NCI-H748 (cell line): ENCODE results near the gene KCNMA1.
"Not testable (repeated sequence)": the region's sequence is repeated elsewhere in the genome, so short reads cannot be mapped to it uniquely, and the experiment has no call there.

Experiments used
- DNase-seq: peaks from one replicate; lab custom pipeline; 2025; ENCODE audit not compliant: unreplicated experiment; lab: John Stamatoyannopoulos, UW

KCNMA1 gene

GRCh38 chr10:77350711-77351119, 286.9 kb downstream of the KCNMA1 start:
- DNase-seq: no peak

- no peak for DNase-seq
Observed at GRCh38 chr10:77350134-77350533, 287.5 kb downstream of the KCNMA1 start.

DNA sequence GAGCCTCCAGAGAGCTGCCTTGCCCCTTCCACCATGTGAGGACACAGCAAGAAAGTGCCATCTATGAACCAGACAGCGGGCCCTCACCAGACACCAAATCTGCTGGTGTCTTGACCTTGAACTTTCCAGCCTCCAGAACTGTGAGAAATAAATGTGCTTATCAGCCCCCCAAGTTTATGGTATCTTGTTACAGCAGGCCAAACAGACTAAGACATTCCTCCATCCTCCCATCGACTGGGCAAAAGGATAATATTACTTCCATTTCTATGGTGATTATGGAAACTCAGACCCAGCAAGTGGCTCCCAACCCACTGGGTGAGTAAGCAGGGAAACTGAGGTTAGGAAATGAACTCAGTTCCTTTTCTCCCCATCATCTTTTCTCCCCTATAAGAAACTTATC, 288.4 kb downstream of the KCNMA1 start:
- no peak for DNase-seq

DNA sequence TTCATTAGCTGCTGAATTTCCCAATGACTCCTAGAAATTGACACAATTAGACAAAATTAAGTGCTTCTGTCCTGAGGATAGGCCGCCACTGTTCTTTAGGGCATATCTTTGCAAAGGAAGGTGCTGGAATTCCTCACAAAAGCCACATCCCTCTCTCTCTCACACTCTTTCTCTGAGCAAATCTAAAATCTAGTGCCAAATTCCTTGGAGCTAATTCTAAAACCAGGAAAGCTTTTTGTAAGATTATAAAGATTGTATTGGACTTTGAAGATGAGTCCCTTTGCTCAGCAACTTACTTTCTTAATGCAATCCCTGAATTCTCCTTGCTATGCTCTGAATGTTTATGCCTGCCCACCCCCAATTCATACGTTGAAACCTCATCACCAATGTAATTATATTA, 288.9 kb downstream of the KCNMA1 start:
- DNase-seq: no peak

DNA sequence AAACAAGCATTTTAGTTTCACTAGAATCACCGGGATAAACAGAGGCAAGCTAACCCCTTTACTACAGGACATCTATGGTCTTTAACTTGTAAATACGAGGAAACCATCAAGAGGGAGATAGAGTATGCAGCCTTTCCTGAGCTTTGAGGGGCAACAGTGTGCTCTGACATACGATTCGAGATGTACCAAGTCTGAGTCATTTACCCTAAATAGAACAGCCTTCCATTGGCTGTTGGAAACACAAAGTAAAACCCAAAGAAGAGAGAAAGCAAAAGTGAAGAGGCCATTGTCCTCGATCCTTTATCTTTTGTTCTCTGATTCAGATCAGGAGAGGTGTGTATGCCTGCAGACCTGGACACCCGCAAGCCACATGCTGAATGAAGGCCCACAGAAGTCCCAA, 289.5 kb downstream of the KCNMA1 start:
- DNase-seq: no peak

DNA sequence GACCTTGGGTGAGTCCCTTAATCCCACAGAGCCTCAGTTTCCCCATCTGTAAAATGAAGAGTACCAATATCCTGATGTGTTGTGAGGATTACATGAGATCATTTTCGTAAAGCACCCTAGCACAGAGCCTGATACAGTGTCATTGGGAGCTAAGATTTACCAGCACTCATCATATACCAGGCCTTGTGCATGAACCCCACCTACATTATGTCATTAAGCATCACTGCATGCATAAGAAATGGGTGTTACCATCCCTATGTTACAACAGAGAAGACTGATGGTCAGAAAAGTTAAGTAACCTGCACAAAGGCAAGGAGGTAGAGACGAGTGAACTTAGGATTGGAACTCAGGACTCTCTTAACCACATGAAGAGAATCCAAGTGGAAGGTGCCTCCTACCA, 290.6 kb downstream of the KCNMA1 start:
- no peak for DNase-seq

GRCh38 chr10:77341055-77341454, 296.6 kb downstream of the KCNMA1 start:
- no peak for DNase-seq

GRCh38 chr10:77339872-77340271, 297.7 kb downstream of the KCNMA1 start:
- not testable (repeated sequence) for DNase-seq

GRCh38 chr10:77339166-77339565, 298.4 kb downstream of the KCNMA1 start:
- DNase-seq: no peak

DNA sequence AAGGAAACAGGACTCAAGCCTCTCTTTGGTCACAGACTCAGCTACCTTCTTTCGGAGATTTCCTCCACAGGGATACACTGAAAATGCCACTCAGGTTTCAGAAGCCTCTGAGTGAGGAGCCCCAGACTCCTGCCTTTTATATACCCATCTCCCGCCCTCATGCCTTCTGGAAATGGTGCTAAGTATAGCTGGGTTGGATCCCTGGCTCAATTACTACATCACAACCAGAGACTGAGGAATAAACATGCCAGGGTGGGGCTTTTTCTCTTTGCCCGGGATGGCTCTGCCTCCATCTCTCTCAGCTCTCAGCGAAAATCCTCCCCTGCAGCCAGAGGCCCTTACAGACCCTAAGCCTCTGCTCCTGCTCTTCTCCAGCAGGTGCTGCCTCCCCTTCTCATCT, 299.5 kb downstream of the KCNMA1 start:
- no peak for DNase-seq

DNA sequence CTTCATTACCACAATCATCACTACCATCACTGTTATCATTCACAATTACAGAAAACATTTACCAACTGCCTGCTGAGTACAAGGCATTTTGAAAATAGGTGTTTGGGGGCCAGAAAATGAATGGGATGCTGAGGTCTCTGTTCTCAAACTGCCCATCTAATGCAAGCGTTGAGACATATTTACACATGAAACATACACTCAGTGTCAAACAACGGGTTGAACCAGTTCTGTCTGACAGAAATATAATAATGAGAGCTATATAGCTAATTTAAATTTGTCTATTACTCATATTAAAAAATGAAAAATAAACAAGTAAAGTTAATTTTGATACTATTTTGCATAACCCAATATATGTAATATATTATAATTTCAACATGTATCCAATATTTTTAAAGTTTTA, 303.1 kb downstream of the KCNMA1 start:
- DNase-seq: peak; percentile 70

DNA sequence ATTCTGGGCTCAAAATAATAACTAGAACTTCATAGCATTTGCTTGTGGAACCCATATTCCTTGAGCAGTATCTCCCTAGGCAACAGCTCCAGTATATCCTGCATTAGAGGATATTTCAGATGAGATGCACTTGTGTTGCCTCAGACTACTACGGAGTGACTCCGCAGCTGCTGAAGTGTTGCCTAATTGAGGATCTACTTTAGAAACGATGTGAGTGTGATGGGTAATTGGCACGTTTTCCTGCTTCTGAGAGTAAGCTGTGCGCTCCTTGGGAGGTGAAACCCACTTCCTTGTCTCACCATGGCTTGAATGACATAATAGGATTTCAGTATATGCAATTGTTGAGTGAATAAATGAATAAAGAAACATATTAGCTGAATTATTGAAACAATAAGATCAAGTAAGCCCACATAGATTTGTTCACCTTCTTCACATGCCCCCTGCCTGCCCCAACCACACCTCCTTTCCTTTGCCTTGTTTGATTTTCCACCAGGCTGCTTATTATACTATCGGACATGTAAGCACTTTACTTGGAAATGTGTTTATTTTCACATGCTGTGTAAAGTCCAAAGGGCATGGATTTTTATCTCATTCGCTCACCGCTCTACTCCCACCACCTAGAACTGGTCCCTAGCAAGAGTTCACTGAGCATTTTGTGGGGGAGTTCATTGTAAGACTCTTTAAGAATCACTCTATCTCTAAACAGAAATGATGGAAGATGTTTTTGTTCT, 303.8 kb downstream of the KCNMA1 start:
- DNase-seq: peak; percentile 96

DNA sequence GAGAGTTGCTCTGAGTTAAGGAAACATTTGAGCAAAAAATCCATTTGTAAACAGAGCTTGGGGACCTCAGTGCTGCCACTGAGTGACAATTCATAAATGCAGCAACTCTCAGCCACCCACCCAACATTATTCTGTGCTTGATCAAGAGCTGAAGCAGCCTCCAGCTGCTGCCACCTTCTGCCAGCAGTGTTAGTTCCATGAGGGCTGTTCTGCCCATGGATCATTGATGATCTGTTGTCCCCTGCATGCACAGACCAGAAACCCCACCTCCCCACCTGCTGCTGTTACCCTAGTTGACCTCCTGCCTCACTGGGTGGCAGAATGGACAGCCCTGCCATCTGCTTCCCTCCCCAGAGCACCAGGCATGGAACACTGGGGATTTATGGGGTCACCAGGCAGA, 305.4 kb downstream of the KCNMA1 start:
- peak; percentile 58 for DNase-seq

GRCh38 chr10:77328272-77328816, 309.3 kb downstream of the KCNMA1 start:
- DNase-seq: no peak

- DNase-seq: peak; percentile 82
Observed at GRCh38 chr10:77325233-77325537, 312.4 kb downstream of the KCNMA1 start.

GRCh38 chr10:77321838-77322237, 315.8 kb downstream of the KCNMA1 start:
- DNase-seq: no peak

DNA sequence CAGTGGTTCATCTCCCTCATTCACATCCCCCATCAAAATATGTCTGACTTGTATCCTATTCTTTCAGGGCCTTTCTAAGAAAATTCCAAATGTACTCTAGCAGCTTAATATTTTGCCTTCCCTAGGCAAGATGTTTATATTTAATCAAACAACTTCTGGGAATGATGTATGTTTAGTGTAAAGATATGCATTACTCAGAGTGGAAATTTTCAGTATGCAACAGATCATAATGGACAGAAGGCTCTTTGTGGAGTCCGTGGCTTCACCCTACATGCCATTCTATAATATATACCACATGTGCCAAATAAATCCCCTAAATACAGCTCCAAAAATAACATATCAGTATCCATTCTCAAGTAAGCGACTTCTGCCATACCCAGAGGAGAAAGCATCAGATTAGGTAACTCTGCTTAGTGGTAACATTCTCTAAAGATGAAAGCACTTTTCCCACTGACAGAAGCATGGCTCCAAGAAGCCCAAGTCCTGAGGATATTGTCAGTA, 316.6 kb downstream of the KCNMA1 start:
- no peak for DNase-seq

DNA sequence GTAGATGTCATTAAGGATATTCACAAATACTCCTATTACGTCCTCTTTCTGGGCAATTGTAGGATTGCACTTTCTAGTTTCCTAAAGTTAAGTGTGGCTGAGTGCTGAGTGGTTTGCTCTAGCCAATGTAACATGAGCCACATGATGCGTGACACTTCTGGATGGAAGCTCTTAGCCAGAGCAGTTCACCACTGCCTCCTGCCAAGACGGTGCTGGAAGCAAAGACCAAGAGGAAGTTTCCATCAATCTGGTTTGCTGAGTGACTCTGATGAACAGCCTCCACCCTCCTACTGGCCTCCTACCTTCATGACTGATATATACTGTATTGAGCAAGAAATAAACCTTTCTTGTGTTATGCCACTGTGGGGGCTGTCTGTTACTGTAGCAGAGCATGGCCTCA, 318.1 kb downstream of the KCNMA1 start:
- no peak for DNase-seq

DNA sequence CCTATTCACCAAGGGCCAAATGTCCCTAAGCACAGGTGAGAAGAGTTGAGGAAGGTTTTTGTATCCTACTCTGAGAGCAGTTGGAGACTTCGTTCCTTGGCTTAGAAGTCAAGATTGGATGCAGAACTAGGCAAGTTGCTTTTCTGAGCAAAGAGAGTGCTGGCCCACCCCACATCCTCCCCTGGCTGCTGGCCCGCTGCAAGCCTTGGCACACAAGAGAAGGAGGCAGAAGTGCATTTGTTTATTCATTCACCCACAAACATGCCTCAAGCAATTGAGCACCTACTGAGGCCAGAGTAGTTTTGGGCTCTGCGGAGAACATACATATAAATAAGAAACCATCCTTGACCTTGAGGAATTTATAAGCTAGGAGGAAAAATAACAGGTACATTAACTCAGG, 318.9 kb downstream of the KCNMA1 start:
- no peak for DNase-seq

DNA sequence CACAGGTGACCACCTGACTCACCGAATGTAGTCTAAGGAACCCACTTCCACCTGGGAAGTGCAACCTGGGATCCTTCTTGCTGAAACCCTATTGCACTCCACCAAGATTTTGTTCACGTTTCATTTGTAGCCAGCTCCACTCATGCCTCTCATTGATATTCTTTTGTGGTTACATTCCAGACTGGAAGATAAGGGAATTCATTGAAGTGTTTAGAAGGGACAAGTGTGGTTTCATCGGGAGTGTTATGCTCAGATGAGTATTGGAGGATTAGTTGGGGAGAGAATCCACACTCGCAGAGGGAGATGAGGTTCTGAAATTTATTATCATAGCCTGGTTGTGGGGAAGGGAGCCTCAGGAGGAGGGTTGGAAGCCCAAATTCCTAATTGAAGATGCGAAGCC, 320.4 kb downstream of the KCNMA1 start:
- DNase-seq: no peak

- no peak for DNase-seq
Observed at GRCh38 chr10:77315496-77316129, 322.0 kb downstream of the KCNMA1 start.

DNA sequence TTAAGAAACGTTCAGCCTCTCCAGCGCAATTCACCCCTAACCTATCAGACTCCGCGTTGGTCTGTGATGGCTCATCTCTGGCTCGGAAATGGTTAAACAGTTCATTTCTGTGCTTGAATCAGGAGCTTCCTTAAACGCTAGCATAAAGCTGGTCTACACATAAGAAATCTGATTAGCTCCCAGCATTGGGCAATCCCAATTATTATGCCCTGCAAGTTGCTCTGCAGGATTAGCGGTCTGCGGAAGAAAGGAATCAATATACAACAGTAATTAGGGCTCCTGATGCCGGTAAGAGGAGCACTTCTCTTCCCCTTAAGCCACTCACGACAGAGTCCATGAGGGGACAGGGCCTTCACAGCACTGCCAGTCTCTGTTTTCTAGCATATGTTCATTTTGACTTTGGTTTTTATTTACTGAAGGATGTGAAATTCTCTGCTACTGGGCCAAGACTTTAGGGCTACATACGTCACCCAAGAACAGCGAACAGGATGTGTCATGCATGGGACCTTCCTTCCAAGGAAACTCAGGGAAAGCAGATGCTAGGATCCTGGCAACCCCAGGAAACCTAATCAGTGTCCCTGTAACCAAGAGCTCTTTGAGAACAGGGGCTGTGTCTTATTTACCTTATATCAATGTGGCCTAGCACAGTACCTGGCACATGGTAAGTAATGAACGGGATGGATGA, 324.4 kb downstream of the KCNMA1 start:
- peak; percentile 33 for DNase-seq
